ENCODE results near the gene ADGRL2. TPM values are rescaled to one million over a fixed set of nuclear protein-coding genes. Genes with fewer than 3 reads are reported as not detected.

The ADGRL2 gene
- total and polyA plus RNA-seq, 9 of the 15 experiments (the other 6 are each of a cell fraction or from before 2014, with no cell fraction given): 0.03 to 0.15 (median 0.13) TPM; not detected in 6

GRCh38 chr1:81948495-81948894, 147.8 kb downstream of the ADGRL2 start:
- H3K9ac ChIP-seq (ENCODE audit: insufficient read depth in 1 of 2, low read depth in 2 of 2, low read length in 2 of 2): no peak overlapping the region
- intact Hi-C loops (cut with micrococcal nuclease): no loop called here
- CTCF ChIA-PET (ENCODE audit: low intra/inter-chr PET ratio): no interaction called here
- H3K4me2 ChIP-seq (ENCODE audit: insufficient read depth, low read length): no peak overlapping the region
- H3K27me3 ChIP-seq (ENCODE audit: control insufficient read depth in 2 of 2, insufficient read depth in 2 of 2, low read length in 2 of 2): no peaks in the 10 kb centered on the region
- WGBS (ENCODE audit: insufficient coverage, low coverage, missing lambda C conversion rate): 0% methylated on average over 2 of the region's 2 CpGs
- DNase-seq (ENCODE audit: extremely low read depth in 1 of 4, low spot score in 3 of 4) (no peak), FAIRE-seq (no peak), ATAC-seq (no peak)
- H3K9me3 ChIP-seq (replicated peaks; ENCODE audit: control insufficient read depth, insufficient read depth, low read depth, low read length): no peaks in the 10 kb centered on the region
- in situ Hi-C loops (cut with MboI): no loop called here
- TF ChIP-seq RUNX1 (IDR thresholded peaks at IDR 0.05; ENCODE audit: low read depth) (no peak), MCM2 (IDR thresholded peaks at IDR 0.05; ENCODE audit: low read depth) (no peak), CBX1 (IDR thresholded peaks at IDR 0.05; ENCODE audit: low read depth) (no peak), NR0B1 (IDR thresholded peaks at IDR 0.05; ENCODE audit: partially characterized antibody) (no peak), ZKSCAN1 (IDR thresholded peaks at IDR 0.05; ENCODE audit: low read depth, low read length) (no peak), ZNF707 (CRISPR knock-in tag; conservative IDR thresholded peaks at IDR 0.05) (no peak), RBFOX2 (IDR thresholded peaks at IDR 0.05; ENCODE audit: low read depth, low read length) (no peak), ID3 (CRISPR knock-in tag; IDR thresholded peaks at IDR 0.05) (no peak), ID3 (tag; IDR thresholded peaks at IDR 0.05) (no peak), DACH1 (IDR thresholded peaks at IDR 0.05; ENCODE audit: partially characterized antibody) (no peak), THRA (IDR thresholded peaks at IDR 0.05) (no peak), ARNT (IDR thresholded peaks at IDR 0.05) (no peak), POLR2B (IDR thresholded peaks at IDR 0.05; ENCODE audit: low read depth, partially characterized antibody) (no peak)
- no peaks in the 10 kb centered on the region for H3K79me2 ChIP-seq (ENCODE audit: control insufficient read depth, insufficient read depth, low read length)
- no TSS peak for BruUV-seq (replicated peaks)
- H4K20me1 ChIP-seq (replicated peaks; ENCODE audit: control insufficient read depth, insufficient read depth, low read length): no peaks in the 10 kb centered on the region
- H3K27ac ChIP-seq (ENCODE audit: extremely low read depth, low read depth, low read length): no peak overlapping the region
- no peaks in the 10 kb centered on the region for H3K4me1 ChIP-seq (replicated peaks in 1 of 2; ENCODE audit: control insufficient read depth in 2 of 2, insufficient read depth in 2 of 2, low read length in 2 of 2)
- no peak overlapping the region for H3K4me3 ChIP-seq
- POLR2A ChIA-PET: no interaction called here
- no peaks in the 10 kb centered on the region for H3K9me1 ChIP-seq (ENCODE audit: control insufficient read depth, insufficient read depth, low read length)
- no peaks in the 10 kb centered on the region for H3K36me3 ChIP-seq (ENCODE audit: control insufficient read depth, insufficient read depth, low read length)
- H2AFZ ChIP-seq (ENCODE audit: low read depth, low read length): no peak overlapping the region
